ENCODE measurements around the gene TAF11L14.
"Not testable (repeated sequence)": the region's sequence is repeated elsewhere in the genome, so short reads cannot be mapped to it uniquely, and the experiment has no call there.

The TAF11L14 gene

DNA sequence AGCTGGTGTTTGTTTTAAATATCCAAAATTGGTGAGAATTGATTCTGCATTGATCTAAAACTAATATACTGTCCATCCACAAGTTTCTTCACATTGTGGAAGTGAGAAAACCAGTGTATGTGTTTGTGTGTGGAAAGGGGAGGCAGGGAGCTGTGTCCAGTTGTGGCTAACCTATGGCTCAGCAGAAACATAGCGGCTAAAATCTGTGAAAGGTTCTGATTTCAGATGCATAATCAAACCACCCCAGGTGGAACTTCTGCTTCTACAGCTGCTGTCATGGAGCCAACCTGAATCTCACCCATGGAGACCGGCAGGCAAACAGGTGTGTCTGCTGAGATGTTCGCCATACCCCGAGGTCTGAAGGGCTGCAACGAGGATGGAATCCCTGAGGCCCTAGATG lies at the start of gene TAF11L14:
TAF11L14 (plus strand) TSS at position 301 of the 400 bp plus-strand sequence.
- no peak for DNase-seq
- Histone ChIP-seq H3K27me3 (replicated peaks) (no peaks in the 10 kb centered on the region), H3K27ac (no peak within 1 kb of the TSS), H3K36me3 (replicated peaks) (no peaks in the 10 kb centered on the region), H3K4me3 (ENCODE audit: low read depth, low read length) (no peak within 1 kb of the TSS)
- in situ Hi-C loops (cut with HindIII; ENCODE audit: low pct_ligation_motif_present, low sequenced_read_pairs), result no loop called here
- TF ChIP-seq, protein P1, sequence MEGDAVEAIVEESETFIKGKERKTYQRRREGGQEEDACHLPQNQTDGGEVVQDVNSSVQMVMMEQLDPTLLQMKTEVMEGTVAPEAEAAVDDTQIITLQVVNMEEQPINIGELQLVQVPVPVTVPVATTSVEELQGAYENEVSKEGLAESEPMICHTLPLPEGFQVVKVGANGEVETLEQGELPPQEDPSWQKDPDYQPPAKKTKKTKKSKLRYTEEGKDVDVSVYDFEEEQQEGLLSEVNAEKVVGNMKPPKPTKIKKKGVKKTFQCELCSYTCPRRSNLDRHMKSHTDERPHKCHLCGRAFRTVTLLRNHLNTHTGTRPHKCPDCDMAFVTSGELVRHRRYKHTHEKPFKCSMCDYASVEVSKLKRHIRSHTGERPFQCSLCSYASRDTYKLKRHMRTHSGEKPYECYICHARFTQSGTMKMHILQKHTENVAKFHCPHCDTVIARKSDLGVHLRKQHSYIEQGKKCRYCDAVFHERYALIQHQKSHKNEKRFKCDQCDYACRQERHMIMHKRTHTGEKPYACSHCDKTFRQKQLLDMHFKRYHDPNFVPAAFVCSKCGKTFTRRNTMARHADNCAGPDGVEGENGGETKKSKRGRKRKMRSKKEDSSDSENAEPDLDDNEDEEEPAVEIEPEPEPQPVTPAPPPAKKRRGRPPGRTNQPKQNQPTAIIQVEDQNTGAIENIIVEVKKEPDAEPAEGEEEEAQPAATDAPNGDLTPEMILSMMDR (IDR thresholded peaks at IDR 0.05; ENCODE audit: low read depth, low read length, missing control alignments), result no peak

- H3K27me3 ChIP-seq (replicated peaks); DNase-seq; in situ Hi-C loops (cut with HindIII; ENCODE audit: low pct_ligation_motif_present, low sequenced_read_pairs); H3K27ac ChIP-seq; H3K4me3 ChIP-seq (ENCODE audit: low read depth, low read length); H3K36me3 ChIP-seq (replicated peaks): not testable (repeated sequence)
Measured at GRCh38 chr5:17585658-17586057, 48.6 kb upstream of the TAF11L14 start, which contains the start of gene TAF11L7. Gene TAF11L7, minus strand, starts transcription at chr5:17585758.

DNA sequence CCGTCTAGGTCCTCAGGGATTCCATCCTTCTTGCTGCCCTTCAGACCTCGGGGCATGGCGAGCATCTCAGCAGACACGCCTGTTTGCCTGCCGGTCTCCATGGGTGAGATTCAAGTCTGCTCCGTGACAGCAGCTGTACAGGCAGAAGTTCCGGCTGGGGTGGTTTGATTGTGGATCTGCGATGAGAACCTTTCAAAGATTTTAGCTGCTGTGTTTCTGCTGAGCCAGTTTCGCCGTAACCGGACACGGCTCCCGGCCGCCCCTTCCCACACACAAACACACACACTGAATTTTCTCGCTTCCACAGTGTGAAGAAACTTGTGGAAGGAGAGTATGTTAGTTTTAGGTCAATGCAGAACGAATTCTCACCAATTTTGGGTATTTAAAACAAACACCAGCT lies 43.4 kb upstream of the TAF11L14 start, which contains the start of gene TAF11L8:
TAF11L8 (minus strand) TSS at position 101 of the 400 bp plus-strand sequence.
- in situ Hi-C loops (cut with HindIII; ENCODE audit: low pct_ligation_motif_present, low sequenced_read_pairs); DNase-seq; H3K27me3 ChIP-seq (replicated peaks); H3K36me3 ChIP-seq (replicated peaks); H3K27ac ChIP-seq; H3K4me3 ChIP-seq (ENCODE audit: low read depth, low read length): not testable (repeated sequence)

DNA sequence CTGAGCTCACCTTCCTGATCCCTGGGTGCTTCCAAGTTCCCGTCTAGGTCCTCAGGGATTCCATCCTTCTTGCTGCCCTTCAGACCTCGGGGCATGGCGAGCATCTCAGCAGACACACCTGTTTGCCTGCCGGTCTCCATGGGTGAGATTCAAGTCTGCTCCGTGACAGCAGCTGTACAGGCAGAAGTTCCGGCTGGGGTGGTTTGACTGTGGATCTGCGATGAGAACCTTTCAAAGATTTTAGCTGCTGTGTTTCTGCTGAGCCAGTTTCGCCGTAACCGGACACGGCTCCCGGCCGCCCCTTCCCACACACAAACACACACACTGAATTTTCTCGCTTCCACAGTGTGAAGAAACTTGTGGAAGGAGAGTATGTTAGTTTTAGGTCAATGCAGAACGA lies 40.0 kb upstream of the TAF11L14 start, which contains the start of gene TAF11L9:
TAF11L9 (minus strand) TSS at position 140 of the 400 bp plus-strand sequence.
- H3K27me3 ChIP-seq (replicated peaks); H3K36me3 ChIP-seq (replicated peaks); H3K27ac ChIP-seq; H3K4me3 ChIP-seq (ENCODE audit: low read depth, low read length); in situ Hi-C loops (cut with HindIII; ENCODE audit: low pct_ligation_motif_present, low sequenced_read_pairs); DNase-seq: not testable (repeated sequence)

DNA sequence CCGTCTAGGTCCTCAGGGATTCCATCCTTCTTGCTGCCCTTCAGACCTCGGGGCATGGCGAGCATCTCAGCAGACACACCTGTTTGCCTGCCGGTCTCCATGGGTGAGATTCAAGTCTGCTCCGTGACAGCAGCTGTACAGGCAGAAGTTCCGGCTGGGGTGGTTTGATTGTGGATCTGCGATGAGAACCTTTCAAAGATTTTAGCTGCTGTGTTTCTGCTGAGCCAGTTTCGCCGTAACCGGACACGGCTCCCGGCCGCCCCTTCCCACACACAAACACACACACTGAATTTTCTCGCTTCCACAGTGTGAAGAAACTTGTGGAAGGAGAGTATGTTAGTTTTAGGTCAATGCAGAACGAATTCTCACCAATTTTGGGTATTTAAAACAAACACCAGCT lies 36.5 kb upstream of the TAF11L14 start, which contains the start of gene TAF11L10:
TAF11L10 (minus strand) TSS at position 101 of the 400 bp plus-strand sequence.
- in situ Hi-C loops (cut with HindIII; ENCODE audit: low pct_ligation_motif_present, low sequenced_read_pairs); H3K4me3 ChIP-seq (ENCODE audit: low read depth, low read length); DNase-seq; H3K36me3 ChIP-seq (replicated peaks); H3K27me3 ChIP-seq (replicated peaks); H3K27ac ChIP-seq: not testable (repeated sequence)

DNA sequence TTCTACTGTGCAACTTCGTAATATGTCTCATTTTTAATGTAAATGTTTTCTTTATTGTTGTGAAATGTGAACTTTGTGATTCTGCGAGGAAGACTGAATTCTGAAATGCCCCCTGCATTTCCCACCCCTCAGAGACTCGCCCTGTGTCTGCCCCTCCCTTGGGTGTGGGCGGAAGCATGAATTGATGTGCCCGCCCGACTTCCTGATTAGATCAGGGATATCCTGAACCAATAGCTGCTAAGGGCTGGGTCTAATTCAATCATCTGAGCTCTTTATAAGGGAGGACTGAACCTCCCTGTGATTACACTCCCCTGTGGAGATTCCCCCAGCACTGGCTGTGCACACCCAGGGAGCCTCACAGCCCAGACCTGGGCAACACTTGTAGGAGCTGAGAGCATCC lies 30.4 kb upstream of the TAF11L14 start, which contains the start of gene TAF11L11:
TAF11L11 (plus strand) TSS at position 304 of the 400 bp plus-strand sequence.
- H3K27ac ChIP-seq; in situ Hi-C loops (cut with HindIII; ENCODE audit: low pct_ligation_motif_present, low sequenced_read_pairs); H3K36me3 ChIP-seq (replicated peaks); H3K4me3 ChIP-seq (ENCODE audit: low read depth, low read length); DNase-seq; H3K27me3 ChIP-seq (replicated peaks): not testable (repeated sequence)

DNA sequence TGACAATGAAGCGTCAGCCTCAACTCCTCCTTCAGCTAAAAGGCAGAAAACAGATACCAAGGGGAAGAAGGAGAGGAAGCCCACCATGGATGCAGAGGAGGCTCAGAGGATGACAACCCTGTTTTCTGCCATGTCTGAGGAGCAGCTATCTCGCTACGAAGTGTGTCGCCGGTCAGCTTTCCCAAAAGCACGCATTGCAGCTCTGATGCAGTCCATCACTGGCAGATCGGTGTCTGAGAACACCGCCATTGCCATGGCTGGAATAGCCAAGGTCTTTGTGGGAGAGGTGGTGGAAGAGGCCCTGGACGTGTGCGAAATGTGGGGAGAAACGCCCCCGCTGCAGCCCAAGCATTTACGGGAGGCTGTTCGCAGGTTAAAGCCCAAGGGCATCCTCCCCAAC lies 29.3 kb upstream of the TAF11L14 start:
- no peak overlapping the region for H3K27ac ChIP-seq
- TF ChIP-seq, protein P1 (IDR thresholded peaks at IDR 0.05; ENCODE audit: low read depth, low read length, missing control alignments), result no peak
- in situ Hi-C loops (cut with HindIII; ENCODE audit: low pct_ligation_motif_present, low sequenced_read_pairs), result no loop called here
- no peaks in the 10 kb centered on the region for H3K27me3 ChIP-seq (replicated peaks)
- DNase-seq, result no peak
- H3K4me3 ChIP-seq (ENCODE audit: low read depth, low read length), result no peak overlapping the region
- H3K36me3 ChIP-seq (replicated peaks), result no peaks in the 10 kb centered on the region

- H3K27me3 ChIP-seq (replicated peaks); H3K4me3 ChIP-seq (ENCODE audit: low read depth, low read length); in situ Hi-C loops (cut with HindIII; ENCODE audit: low pct_ligation_motif_present, low sequenced_read_pairs); H3K27ac ChIP-seq; H3K36me3 ChIP-seq (replicated peaks); DNase-seq: not testable (repeated sequence)
Measured at GRCh38 chr5:17607461-17607860, 26.8 kb upstream of the TAF11L14 start.

GRCh38 chr5:17610092-17610491 lies 24.2 kb upstream of the TAF11L14 start, which contains the start of gene TAF11L12:
Gene TAF11L12, plus strand, starts transcription at chr5:17610392.
- in situ Hi-C loops (cut with HindIII; ENCODE audit: low pct_ligation_motif_present, low sequenced_read_pairs); H3K4me3 ChIP-seq (ENCODE audit: low read depth, low read length); DNase-seq; H3K27ac ChIP-seq; H3K36me3 ChIP-seq (replicated peaks); H3K27me3 ChIP-seq (replicated peaks): not testable (repeated sequence)
